Measurements from ENCODE around the gene UGDH. TPM values are rescaled to one million over a fixed set of nuclear protein-coding genes. Genes with fewer than 3 reads are reported as not detected.

The UGDH gene
- total and polyA plus RNA-seq, 2 of the 8 experiments (the other 6 are each of a cell fraction or from before 2014, with no cell fraction given), result 32.0 to 128 TPM

DNA sequence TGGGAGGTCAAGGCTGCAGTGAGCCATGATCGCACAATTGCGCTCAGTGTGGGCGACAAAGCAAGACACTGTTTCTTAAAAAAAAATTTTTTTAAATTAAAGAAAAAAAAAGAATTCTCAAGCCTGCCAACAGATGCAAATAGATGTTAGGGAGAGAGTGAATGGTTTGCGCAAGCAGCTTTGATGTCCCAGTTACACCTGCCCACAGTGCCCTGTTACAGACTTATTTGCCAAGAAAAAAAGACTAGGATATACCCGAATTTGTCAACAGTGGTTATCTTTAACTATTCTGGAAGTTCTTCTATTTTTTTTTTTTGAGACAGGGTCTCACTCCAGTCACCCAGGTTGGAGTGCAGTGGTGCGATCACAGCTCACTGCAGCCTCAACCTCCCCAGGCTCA is 44.3 kb upstream of the UGDH start:
- Histone ChIP-seq H2BK120ac (replicated peaks; ENCODE audit: low read depth, low read length) (no peak overlapping the region), H3K4me1 (replicated peaks in 1 of 4; ENCODE audit: control insufficient read depth in 3 of 4, insufficient read depth in 4 of 4, low read length in 3 of 4) (no peaks in the 10 kb centered on the region), H2BK5ac (ENCODE audit: low read depth, low read length) (no peak overlapping the region), H4K20me1 (replicated peaks in 1 of 2; ENCODE audit: control insufficient read depth in 1 of 2, insufficient read depth in 2 of 2, low read length in 2 of 2) (no peaks in the 10 kb centered on the region), H2BK20ac (ENCODE audit: low read length) (no peak overlapping the region), H2BK12ac (ENCODE audit: low read depth, low read length) (no peak overlapping the region), H3K4me2 (ENCODE audit: insufficient read depth in 1 of 2, low read depth in 2 of 2, low read length in 2 of 2) (no peak overlapping the region), H2AK5ac (ENCODE audit: low read depth, low read length) (no peak overlapping the region), H2BK15ac (ENCODE audit: low read length) (no peak overlapping the region), H3K9me3 (ENCODE audit: insufficient read depth in 2 of 2, low read depth in 1 of 2, low read length in 1 of 2) (no peaks in the 10 kb centered on the region), H3K4me3 (ENCODE audit: extremely low read depth in 1 of 4, insufficient read depth in 2 of 4, low read depth in 3 of 4, low read length in 4 of 4) (no peak overlapping the region), H3K79me2 (ENCODE audit: control insufficient read depth in 1 of 2, insufficient read depth in 2 of 2, low read length in 2 of 2) (no peaks in the 10 kb centered on the region), H3K56ac (replicated peaks; ENCODE audit: insufficient read length, low read depth, low read length) (no peak overlapping the region), H4K91ac (replicated peaks; ENCODE audit: insufficient read length, low read length) (no peak overlapping the region), H3K23me2 (ENCODE audit: low read depth, low read length) (no peaks in the 10 kb centered on the region), H2AFZ (ENCODE audit: low read length) (no peak overlapping the region), H3K18ac (ENCODE audit: extremely low read depth, low read length) (no peak overlapping the region), H3K14ac (ENCODE audit: insufficient read length) (no peak overlapping the region), H3K36me3 (ENCODE audit: control insufficient read depth in 2 of 4, insufficient read depth in 4 of 4, low read length in 3 of 4) (peaks cover 0 to 4% (median 0%) of the 10 kb centered on the region in 4 experiments; a peak in 1 of 8 replicates), H3K79me1 (ENCODE audit: low read depth, low read length) (no peaks in the 10 kb centered on the region), H4K8ac (ENCODE audit: extremely low read depth, insufficient read depth, low read length) (no peak overlapping the region), H3K27me3 (replicated peaks in 1 of 4; ENCODE audit: control insufficient read depth in 3 of 4, extremely low read depth in 1 of 4, insufficient read depth in 3 of 4, low read length in 3 of 4) (no peaks in the 10 kb centered on the region), H3K9ac (replicated peaks in 1 of 4; ENCODE audit: extremely low read depth in 1 of 4, low read depth in 3 of 4, low read length in 3 of 4) (no peak overlapping the region), H3K4ac (replicated peaks; ENCODE audit: insufficient read length, low read depth, low read length) (no peak overlapping the region), H4K5ac (ENCODE audit: insufficient read length, low read depth, low read length) (no peak overlapping the region), H3K23ac (ENCODE audit: insufficient read length) (no peak overlapping the region), H3K27ac (ENCODE audit: low read depth, low read length) (no peak overlapping the region)
- ChIA-PET CTCF (ENCODE audit: partially characterized antibody) (interaction anchor here (0.6 kb wide), 1 partner anchor 16 kb away, joined by 3 read pairs; no protein-coding TSS in a partner anchor), POLR2A (ENCODE audit: partially characterized antibody) (interaction anchor here (0.6 kb wide), 1 partner anchor 29 kb away, joined by 3 read pairs; no protein-coding TSS in a partner anchor)
- TF ChIP-seq JUND (IDR thresholded peaks at IDR 0.05; ENCODE audit: low read length), result no peak
- DNase-seq (ENCODE audit: low read depth in 1 of 2, low spot score in 2 of 2), result peak in 1 of 2 experiments; percentile 13
- no peak for FAIRE-seq
- WGBS, 2 experiments (ENCODE audit: extremely low coverage in 1 of 2, insufficient coverage in 1 of 2, insufficient read length in 1 of 2, insufficient replicate concordance in 2 of 2, low coverage in 1 of 2, low lambda C conversion rate in 2 of 2, missing lambda C conversion rate in 1 of 2), result 100% methylated on average over 6 of the region's 6 CpGs; no CpG with 5 or more reads in 1 of the 2 experiments

Measured in H1 (cell line).